ENCODE measurements around the gene PRLR.

GRCh38 chr5:35081134-35081533 lies 149.2 kb downstream of the PRLR start:
- TF ChIP-seq CTCF (IDR thresholded peaks at IDR 0.05; ENCODE audit: low read depth, low read length): no peak
- no peak for TF ChIP-seq POLR2A (IDR thresholded peaks at IDR 0.05; ENCODE audit: extremely low read depth, insufficient read length)
- TF ChIP-seq MAX (IDR thresholded peaks at IDR 0.05; ENCODE audit: low read depth, low read length): no peak

All from NB4 (cell line).